ENCODE results near the gene SLC25A21.

GRCh38 chr14:37194698-37195097 is 22.3 kb upstream of the SLC25A21 start:
- no peak for TF ChIP-seq EZH2phosphoT487 (IDR thresholded peaks at IDR 0.05; ENCODE audit: borderline replicate concordance, low read length)
- TF ChIP-seq CTCF (IDR thresholded peaks at IDR 0.05; ENCODE audit: low read depth, low read length, poor library complexity, severe bottlenecking): no peak

All from DOHH2 (cell line).